AG09319 (cell line): Measurements from ENCODE around the gene IQCN.

Experiments
- DNase-seq: peaks from one replicate; pipeline ENCODE4 v3.0.0-alpha.2; 2010; ENCODE audit warnings: low read depth; ENCODE audit errors: extremely low read depth
- TF ChIP-seq, protein P1 (sequence below): IDR thresholded peaks from 2 replicates; pipeline ENCODE4 v1.5.1; 2011; ENCODE audit warnings: low read depth, mild to moderate bottlenecking, inconsistent platforms, low read length, moderate library complexity

Gene IQCN

DNA sequence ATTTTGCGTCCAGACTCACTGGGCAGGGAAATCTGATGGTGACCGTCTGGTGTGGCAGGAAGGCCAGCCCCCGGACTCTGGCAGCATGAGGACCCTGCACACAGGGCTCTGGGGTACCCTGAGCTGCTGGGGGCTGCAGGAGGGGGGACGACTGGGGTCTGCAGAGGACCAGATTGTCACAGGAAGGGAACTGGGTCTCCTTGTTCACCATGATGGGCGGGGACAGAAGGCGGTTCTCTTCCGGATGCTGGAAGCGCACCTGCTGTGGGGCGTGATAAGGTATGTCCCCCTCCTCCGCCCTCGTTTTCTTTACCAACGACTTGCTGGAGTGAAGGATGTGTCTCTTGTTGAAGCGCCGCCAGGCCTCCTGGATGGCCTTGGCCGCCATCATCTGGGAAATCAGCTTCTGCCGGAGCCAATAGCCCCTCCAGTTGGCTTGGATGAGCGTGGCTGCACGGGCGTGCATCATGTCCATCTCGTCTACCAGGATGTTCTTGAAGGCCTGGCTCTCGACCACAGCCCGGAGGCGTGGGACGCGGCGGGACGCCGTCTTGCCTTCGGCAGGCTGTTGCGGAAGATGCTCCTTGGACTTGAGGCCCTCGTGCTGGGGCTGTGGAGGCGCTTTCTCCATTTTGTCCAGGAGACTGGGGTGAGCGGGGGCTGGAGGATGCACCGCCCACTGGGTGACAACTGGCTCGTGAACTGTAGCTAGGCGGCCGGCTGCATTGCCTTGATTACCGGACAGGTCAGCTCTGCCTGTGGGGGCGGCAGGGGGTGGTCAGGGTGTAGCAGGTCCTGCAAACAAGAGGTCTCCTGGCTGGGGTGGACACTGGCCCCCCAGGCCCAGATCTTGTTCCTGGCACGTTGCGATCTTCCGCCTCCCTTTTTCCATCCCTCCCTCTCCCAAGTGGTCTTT, 7.2 kb downstream of the IQCN start:
- TF ChIP-seq, protein P1, sequence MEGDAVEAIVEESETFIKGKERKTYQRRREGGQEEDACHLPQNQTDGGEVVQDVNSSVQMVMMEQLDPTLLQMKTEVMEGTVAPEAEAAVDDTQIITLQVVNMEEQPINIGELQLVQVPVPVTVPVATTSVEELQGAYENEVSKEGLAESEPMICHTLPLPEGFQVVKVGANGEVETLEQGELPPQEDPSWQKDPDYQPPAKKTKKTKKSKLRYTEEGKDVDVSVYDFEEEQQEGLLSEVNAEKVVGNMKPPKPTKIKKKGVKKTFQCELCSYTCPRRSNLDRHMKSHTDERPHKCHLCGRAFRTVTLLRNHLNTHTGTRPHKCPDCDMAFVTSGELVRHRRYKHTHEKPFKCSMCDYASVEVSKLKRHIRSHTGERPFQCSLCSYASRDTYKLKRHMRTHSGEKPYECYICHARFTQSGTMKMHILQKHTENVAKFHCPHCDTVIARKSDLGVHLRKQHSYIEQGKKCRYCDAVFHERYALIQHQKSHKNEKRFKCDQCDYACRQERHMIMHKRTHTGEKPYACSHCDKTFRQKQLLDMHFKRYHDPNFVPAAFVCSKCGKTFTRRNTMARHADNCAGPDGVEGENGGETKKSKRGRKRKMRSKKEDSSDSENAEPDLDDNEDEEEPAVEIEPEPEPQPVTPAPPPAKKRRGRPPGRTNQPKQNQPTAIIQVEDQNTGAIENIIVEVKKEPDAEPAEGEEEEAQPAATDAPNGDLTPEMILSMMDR: no peak
- DNase-seq: no peak

DNA sequence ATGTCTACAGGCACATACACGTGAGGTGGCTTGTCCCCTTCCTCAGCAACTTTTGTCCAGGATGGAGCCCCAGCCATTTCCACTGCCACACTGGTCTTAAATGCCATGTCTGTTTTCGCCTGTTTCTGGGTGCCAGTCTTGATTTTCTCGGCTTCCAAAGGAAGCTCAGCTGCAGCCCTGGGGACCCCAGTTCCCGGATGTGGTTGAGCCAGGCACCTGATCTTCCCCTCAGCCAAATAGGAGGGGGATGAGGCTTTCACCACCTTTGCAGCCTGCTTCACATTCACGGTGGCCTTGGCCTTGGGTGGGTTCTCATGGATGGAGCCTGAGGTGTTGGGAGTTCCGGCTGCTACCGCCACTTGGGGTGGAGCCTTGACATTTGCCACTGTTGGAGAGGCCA, 8.7 kb downstream of the IQCN start:
- no peak for DNase-seq
- TF ChIP-seq, protein P1: no peak

DNA sequence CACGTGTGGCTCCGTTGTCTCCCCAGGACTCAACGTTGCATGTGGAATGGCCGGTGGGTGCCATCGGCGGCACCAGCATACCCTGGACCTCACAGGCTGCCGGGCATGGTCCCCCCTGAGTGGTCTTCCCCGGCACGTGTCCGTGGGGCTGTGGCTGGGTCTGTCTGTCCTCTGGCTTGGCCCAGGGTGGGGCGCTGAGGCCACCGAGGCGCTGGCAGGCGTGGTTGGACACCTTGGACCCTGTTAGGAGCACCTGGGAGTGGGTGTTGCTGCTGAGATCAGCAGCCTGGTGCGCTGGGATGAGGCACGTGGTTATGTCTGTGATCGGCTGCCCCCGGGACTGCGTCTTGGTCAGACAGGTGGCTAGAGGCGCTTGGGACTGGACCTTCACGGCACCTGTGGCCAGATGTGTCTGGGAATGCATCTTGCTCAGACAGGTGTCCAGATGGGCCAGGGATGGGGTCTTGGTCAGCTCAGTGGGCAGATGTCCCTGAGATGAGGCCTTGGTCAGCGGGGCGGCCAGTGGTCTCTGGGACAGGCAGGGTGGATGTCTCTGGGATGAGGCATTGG, 9.2 kb downstream of the IQCN start:
- DNase-seq: no peak
- TF ChIP-seq, protein P1: no peak

DNA sequence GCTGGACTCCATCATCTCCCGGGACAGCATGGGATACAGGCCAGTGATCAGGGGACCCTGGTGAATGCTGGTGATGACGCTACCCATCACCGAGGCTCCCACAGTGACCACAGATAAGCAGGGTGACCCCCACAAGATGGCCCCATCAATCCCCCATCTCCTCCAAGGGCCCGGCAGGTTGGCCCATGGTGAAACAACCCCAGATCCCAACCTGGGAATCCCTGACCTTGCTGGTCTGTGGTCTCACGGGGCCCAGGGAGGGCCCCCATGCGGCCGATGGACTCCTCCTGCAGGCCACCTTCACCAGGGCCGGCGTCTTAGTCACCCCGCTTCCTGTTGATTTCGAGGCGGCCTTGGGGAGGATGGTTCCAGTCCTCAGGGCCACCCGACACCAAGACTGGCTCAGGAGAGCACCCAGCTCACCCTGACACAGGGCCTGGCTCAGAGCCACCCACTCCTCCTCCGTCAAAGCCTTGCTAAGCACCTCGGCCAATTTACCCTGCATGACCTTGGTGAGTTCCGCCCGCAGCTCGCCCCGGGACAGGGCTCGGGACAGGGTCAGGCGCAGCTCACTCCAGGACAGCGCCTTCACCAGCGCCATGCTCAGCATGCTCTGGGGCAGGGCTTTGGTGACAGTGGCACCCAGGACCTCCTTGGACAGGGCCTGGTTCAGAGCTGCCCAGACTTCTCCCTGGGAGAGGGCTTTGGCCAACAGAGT, 10.0 kb downstream of the IQCN start:
- DNase-seq: no peak
- TF ChIP-seq, protein P1: no peak

DNA sequence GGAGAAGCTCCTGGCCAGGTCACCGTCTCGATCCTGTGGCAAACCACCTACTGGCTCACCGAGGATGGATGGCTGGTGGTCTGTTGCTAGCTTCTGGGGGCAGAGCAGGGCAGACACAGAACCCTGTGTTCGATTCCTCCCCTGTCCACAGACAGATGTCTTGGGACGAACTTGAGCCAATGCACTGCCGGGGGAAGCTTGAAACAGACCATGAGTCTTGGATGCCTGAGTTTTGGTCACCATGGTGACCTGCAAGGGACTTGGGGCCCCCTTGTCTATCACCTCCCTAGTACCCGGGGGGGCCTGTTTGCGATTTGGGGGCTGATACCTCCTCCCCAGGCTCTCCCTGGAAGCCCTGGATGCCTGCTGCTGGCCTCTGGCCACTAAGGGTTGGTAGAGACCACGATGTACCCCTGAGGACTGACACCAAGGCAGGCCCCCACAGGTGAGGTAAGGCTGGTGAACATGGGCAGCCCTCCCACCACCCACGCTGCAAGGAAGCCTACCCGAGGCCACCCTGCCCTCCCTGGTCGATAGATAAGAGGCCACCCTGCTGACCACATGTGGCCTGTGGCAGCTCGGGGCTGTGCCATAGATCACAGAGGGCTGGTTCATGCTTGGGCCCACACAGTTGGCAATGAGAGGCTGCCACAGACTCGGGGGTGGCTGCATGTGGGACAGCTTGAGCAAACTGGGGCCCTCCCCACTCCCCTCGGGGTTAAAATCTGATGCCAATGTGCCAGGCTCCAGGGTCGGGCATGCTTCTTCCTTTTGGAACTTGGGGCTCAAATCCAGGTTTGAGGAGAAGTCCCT, 10.7 kb downstream of the IQCN start:
- TF ChIP-seq, protein P1: no peak
- no peak for DNase-seq

DNA sequence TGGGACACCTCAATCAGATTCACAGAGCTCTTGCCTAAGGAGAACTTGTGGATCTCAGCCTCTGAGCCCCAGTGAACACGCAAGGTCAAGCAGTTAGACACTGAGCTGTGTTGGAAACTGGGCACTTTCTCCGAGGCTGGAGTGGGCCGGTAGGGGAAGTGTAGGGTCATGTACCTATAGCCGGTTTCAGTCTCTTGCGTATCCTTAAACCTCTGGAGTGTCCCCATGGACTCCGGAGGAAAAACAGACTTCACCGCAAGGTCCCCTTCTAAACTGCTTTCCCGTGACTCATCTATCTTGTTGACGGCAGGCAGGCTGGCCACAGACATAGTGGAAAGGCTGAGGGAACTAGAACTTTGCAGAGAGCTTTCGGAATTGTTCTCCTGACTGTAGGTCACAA, 11.3 kb downstream of the IQCN start:
- TF ChIP-seq, protein P1: no peak

More for the DNA sequence above, 11.3 kb downstream of the IQCN start:
- DNase-seq: no peak
